GM12874 (cell line): ENCODE data around the gene KATNIP.

Experiments
- CTCF ChIP-seq: IDR thresholded peaks from 2 replicates; pipeline ENCODE4 v1.5.1; 2011; ENCODE audit warnings: low read depth, mild to moderate bottlenecking, control low read depth, low read length, moderate library complexity; ENCODE audit not compliant: insufficient read depth

KATNIP gene

GRCh38 chr16:27538528-27538927 is 11.4 kb upstream of the KATNIP start:
- no peak for TF ChIP-seq CTCF

GRCh38 chr16:27539120-27539519 is 10.8 kb upstream of the KATNIP start:
- no peak for TF ChIP-seq CTCF

GRCh38 chr16:27539636-27540035 is 10.3 kb upstream of the KATNIP start:
- TF ChIP-seq CTCF, result no peak

GRCh38 chr16:27543801-27544200 is 6.1 kb upstream of the KATNIP start:
- no peak for TF ChIP-seq CTCF

- TF ChIP-seq CTCF, result no peak
These were observed 5.3 kb upstream of the KATNIP start for GRCh38 chr16:27544671-27545070.

GRCh38 chr16:27547134-27547533 is 2.8 kb upstream of the KATNIP start:
- no peak for TF ChIP-seq CTCF

- TF ChIP-seq CTCF, result no peak
These were observed 2.1 kb upstream of the KATNIP start for GRCh38 chr16:27547851-27548250.

- TF ChIP-seq CTCF, result no peak
These were observed 539 bp upstream of the KATNIP start for GRCh38 chr16:27549464-27549745.
